Transverse colon (tissue), 4 donors: ENCODE results near the gene VTI1A.

ENCODE experiments used
- EP300 ChIP-seq: sonication (generic); formaldehyde crosslinking; IDR thresholded peaks from one replicate; pipeline ENCODE4 v1.6.1; 2017; ENCODE audit warnings: antibody characterized with exemption, low read depth
- POLR2A ChIP-seq: fragments of 450-650 bp; IDR thresholded peaks from one replicate; pipeline ENCODE4 v1.6.1; 2016; ENCODE audit warnings: antibody characterized with exemption, mild to moderate bottlenecking, moderate library complexity
- POLR2AphosphoS5 ChIP-seq, 3 donors: sonication (generic); formaldehyde crosslinking; IDR thresholded peaks; one replicate each; pipeline ENCODE4 v1.6.1; 2016; ENCODE audit warnings: antibody characterized with exemption in 3 of 3
- TF ChIP-seq, protein P1 (sequence below), 5 experiments: fragments of 200-600 bp in 3 of 5; fragments of 450-650 bp in 2 of 5; sonication (generic) in 3 of 5; IDR thresholded peaks; 1 replicate in 2 of 5; 2 replicates in 3 of 5; pipeline ENCODE4 v1.5.1; 2016 to 2017; ENCODE audit warnings: antibody characterized with exemption in 5 of 5, inconsistent platforms in 3 of 5, mild to moderate bottlenecking in 2 of 5, moderate library complexity in 1 of 5

DNA sequence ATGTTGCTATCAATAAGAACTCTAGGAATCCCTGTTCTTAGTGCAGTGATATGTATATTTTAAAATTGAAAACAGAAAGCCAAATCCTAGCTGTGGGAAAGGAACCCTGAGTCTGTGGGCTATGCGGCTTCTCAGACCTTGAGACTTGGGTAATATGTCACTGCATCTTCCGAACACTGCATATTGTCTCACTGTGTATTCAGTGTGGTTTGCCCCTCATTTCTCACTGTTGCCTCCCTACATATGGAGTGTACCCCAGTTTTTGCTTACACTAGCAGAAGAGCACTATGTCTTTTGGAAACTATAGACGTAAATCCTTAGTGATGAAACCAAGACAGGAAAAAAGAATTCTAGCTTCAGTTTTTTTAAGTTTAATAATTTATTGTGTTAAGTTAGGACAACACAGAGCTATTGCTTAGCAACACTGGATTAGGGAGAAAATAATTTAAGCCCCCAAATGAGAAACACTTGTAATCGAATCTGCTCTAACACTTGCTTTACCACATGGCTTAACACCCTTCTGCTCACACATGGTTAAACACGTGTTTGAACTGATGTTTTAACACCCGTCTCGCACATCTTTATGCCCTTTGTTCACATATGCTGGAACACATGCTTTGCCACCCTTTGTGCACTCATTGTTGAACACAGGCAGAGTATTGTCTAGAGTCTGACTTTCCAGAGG lies 251.3 kb downstream of the VTI1A start:
- no peak for TF ChIP-seq EP300
- TF ChIP-seq, protein P1, sequence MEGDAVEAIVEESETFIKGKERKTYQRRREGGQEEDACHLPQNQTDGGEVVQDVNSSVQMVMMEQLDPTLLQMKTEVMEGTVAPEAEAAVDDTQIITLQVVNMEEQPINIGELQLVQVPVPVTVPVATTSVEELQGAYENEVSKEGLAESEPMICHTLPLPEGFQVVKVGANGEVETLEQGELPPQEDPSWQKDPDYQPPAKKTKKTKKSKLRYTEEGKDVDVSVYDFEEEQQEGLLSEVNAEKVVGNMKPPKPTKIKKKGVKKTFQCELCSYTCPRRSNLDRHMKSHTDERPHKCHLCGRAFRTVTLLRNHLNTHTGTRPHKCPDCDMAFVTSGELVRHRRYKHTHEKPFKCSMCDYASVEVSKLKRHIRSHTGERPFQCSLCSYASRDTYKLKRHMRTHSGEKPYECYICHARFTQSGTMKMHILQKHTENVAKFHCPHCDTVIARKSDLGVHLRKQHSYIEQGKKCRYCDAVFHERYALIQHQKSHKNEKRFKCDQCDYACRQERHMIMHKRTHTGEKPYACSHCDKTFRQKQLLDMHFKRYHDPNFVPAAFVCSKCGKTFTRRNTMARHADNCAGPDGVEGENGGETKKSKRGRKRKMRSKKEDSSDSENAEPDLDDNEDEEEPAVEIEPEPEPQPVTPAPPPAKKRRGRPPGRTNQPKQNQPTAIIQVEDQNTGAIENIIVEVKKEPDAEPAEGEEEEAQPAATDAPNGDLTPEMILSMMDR (IDR thresholded peaks at IDR 0.05): no peak
- no peak for TF ChIP-seq POLR2A
- no peak for TF ChIP-seq POLR2AphosphoS5 (IDR thresholded peaks at IDR 0.05)
